ENCODE results near the gene CTIF. TPM values are rescaled to one million over a fixed set of nuclear protein-coding genes. Genes with fewer than 3 reads are reported as not detected.

Gene CTIF
- polyA plus RNA-seq, 1 of the 3 experiments (the other 2 are of a cell fraction), result 47.2 TPM

DNA sequence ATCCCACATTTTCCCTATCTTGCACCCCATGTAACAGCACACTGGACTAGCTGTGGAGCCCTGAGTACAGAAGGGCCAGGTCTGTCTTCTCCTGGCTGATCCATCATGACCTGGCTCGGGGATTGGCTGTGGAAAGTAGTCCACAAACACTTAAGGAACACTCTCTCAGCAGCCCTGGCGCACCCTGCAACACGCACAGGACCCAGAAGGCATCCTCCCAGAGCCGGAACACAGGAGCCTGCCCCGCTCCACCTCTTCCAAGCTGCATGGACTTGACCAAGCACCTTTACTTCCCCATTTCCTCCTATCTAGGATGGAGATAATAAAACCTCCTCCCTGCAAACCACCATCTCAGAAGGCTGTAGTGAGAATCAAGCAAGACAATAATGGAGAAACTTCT is 151.7 kb downstream of the CTIF start:
- Histone ChIP-seq H3K4me2 (no peak overlapping the region), H3F3A (replicated peaks; ENCODE audit: insufficient read depth) (no peaks in the 10 kb centered on the region), H3K27ac (ENCODE audit: low read depth in 2 of 2, low read length in 1 of 2) (no peak overlapping the region), H3K79me2 (ENCODE audit: insufficient read depth) (peaks cover 9% of the 10 kb centered on the region; the same call in 1 of the 2 replicates), H3K9ac (no peak overlapping the region), H3K36me3 (replicated peaks in 1 of 2; ENCODE audit: control insufficient read depth in 1 of 2, insufficient read depth in 2 of 2, low read length in 1 of 2) (peaks cover 6 to 45% of the 10 kb centered on the region in 2 experiments), H3K4me1 (ENCODE audit: control insufficient read depth in 1 of 2, insufficient read depth in 2 of 2, low read depth in 1 of 2, low read length in 1 of 2) (peaks cover 0 to 17% of the 10 kb centered on the region in 2 experiments; a peak in 2 of 4 replicates), H3K4me3 (ENCODE audit: low read depth in 2 of 2, low read length in 1 of 2) (no peak overlapping the region), H3K9me3 (no peaks in the 10 kb centered on the region), H3K27me3 (ENCODE audit: insufficient read depth) (no peaks in the 10 kb centered on the region), H3K9me2 (no peaks in the 10 kb centered on the region), H4K20me1 (ENCODE audit: insufficient read depth) (no peaks in the 10 kb centered on the region), H2AFZ (ENCODE audit: low read depth) (no peak overlapping the region)
- ChIA-PET POLR2A (no interaction called here), CTCF (interaction anchor here (1.1 to 1.6 kb wide), 5 partner anchors 13 to 667 kb away, joined by 3 to 4 read pairs (median 4); no protein-coding TSS in a partner anchor)
- TF ChIP-seq RAD21 (IDR thresholded peaks at IDR 0.05; ENCODE audit: low read length) (no peak), YY1 (IDR thresholded peaks at IDR 0.05; ENCODE audit: low read depth) (no peak)
- 100% methylated on average over 5 of the region's 5 CpGs for WGBS (ENCODE audit: low lambda C conversion rate)
- DNase-seq, result no peak

DNA sequence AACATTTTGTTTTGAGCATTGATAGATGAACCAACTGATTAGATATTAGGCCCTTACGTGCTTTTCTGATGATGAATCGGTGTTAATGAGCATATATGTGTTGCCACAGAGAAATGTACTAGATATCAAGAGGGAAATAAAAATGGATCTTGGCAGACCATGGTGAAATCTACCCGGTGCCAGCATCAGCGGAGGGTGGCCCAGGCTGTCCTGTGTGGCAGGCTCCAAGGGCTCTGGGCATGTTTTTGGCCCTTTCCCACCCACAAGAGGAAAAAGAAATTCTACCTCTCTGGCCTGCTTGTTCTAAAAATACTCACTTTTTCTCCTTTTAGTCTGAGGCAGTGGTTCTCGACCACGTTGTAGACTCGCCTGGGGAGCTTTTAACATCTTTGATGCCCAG is 154.2 kb downstream of the CTIF start:
- Histone ChIP-seq H3F3A (replicated peaks; ENCODE audit: insufficient read depth) (no peaks in the 10 kb centered on the region), H3K9me2 (no peaks in the 10 kb centered on the region), H3K9me3 (no peaks in the 10 kb centered on the region), H3K27ac (ENCODE audit: low read depth in 2 of 2, low read length in 1 of 2) (no peak overlapping the region; a peak in 1 of 4 replicates), H3K9ac (no peak overlapping the region), H3K4me3 (ENCODE audit: low read depth in 2 of 2, low read length in 1 of 2) (no peak overlapping the region), H3K36me3 (replicated peaks in 1 of 2; ENCODE audit: control insufficient read depth in 1 of 2, insufficient read depth in 2 of 2, low read length in 1 of 2) (peaks cover 11 to 32% of the 10 kb centered on the region in 2 experiments), H3K4me1 (ENCODE audit: control insufficient read depth in 1 of 2, insufficient read depth in 2 of 2, low read depth in 1 of 2, low read length in 1 of 2) (peaks cover 0 to 17% of the 10 kb centered on the region in 2 experiments; a peak in 2 of 4 replicates), H3K79me2 (ENCODE audit: insufficient read depth) (no peaks in the 10 kb centered on the region), H2AFZ (ENCODE audit: low read depth) (no peak overlapping the region), H4K20me1 (ENCODE audit: insufficient read depth) (no peaks in the 10 kb centered on the region), H3K4me2 (no peak overlapping the region), H3K27me3 (ENCODE audit: insufficient read depth) (no peaks in the 10 kb centered on the region)
- no peak for DNase-seq
- CTCF ChIA-PET, result interaction anchor here (1.2 kb wide), 1 partner anchor 546 kb away, joined by 3 read pairs; no protein-coding TSS in a partner anchor
- 94% methylated on average over 7 of the region's 7 CpGs for WGBS (ENCODE audit: low lambda C conversion rate)
- TF ChIP-seq POLR2AphosphoS5 (IDR thresholded peaks at IDR 0.05; ENCODE audit: low read depth, low read length), result no peak
- TF ChIP-seq IRF3 (IDR thresholded peaks at IDR 0.05; ENCODE audit: low read depth, low read length), result no peak
- TF ChIP-seq SIN3A (IDR thresholded peaks at IDR 0.05; ENCODE audit: borderline replicate concordance, low read depth, low read length), result no peak
- no peak for TF ChIP-seq REST (IDR thresholded peaks at IDR 0.05; ENCODE audit: low read depth, low read length)
- TF ChIP-seq FOSL2 (IDR thresholded peaks at IDR 0.05; ENCODE audit: borderline replicate concordance, low read depth), result no peak
- TF ChIP-seq, protein P1, sequence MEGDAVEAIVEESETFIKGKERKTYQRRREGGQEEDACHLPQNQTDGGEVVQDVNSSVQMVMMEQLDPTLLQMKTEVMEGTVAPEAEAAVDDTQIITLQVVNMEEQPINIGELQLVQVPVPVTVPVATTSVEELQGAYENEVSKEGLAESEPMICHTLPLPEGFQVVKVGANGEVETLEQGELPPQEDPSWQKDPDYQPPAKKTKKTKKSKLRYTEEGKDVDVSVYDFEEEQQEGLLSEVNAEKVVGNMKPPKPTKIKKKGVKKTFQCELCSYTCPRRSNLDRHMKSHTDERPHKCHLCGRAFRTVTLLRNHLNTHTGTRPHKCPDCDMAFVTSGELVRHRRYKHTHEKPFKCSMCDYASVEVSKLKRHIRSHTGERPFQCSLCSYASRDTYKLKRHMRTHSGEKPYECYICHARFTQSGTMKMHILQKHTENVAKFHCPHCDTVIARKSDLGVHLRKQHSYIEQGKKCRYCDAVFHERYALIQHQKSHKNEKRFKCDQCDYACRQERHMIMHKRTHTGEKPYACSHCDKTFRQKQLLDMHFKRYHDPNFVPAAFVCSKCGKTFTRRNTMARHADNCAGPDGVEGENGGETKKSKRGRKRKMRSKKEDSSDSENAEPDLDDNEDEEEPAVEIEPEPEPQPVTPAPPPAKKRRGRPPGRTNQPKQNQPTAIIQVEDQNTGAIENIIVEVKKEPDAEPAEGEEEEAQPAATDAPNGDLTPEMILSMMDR (IDR thresholded peaks at IDR 0.05), result no peak
- no peak for TF ChIP-seq TCF12 (IDR thresholded peaks at IDR 0.05)
- no peak for TF ChIP-seq CHD2 (IDR thresholded peaks at IDR 0.05; ENCODE audit: low read length, partially characterized antibody)
- TF ChIP-seq MEF2A (IDR thresholded peaks at IDR 0.05; ENCODE audit: borderline replicate concordance, low read depth), result no peak
- no peak for TF ChIP-seq FOXM1 (IDR thresholded peaks at IDR 0.05; ENCODE audit: low read depth)
- POLR2A ChIA-PET, result no interaction called here

Measured in SK-N-SH (cell line).